Activated CD8-positive, alpha-beta memory T cell treated with anti-CD3 and anti-CD28 coated beads, Interleukin-2, amount 50 U/mL, for 1 hour (primary cell): Measurements from ENCODE around the gene PTPRN2.
"Not testable (repeated sequence)": the region's sequence is repeated elsewhere in the genome, so short reads cannot be mapped to it uniquely, and the experiment has no call there.

ENCODE experiments used
- DNase-seq: peaks from one replicate; pipeline ENCODE4 v3.0.0-alpha.2; 2020; ENCODE audit errors: extremely low read depth

The PTPRN2 gene

DNA sequence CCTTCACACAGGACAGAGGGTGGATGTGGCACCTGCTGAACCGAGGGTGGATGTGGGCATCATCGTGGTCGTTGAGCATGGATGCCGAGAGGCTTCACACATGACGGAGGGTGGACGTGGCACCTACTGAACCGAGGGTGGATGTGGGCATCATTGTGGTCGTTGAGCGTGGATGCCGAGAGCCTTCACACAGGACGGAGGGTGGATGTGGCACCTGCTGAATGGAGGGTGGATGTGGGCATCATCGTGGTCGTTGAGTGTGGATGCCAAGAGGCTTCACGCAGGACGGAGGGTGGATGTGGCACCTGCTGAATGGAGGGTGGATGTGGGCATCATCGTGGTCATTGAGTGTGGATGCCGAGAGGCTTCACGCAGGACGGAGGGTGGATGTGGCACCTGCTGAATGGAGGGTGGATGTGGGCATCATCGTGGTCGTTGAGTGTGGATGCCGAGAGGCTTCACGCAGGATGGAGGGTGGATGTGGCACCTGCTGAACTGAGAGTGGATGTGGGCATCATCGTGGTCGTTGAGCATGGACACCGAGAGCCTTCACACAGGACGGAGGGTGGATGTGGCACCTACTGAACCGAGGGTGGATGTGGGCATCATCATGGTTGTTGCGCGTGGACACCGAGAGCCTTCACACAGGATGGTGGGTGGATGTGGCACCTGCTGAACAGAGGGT lies 994.8 kb downstream of the PTPRN2 start:
- DNase-seq = not testable (repeated sequence)

DNA sequence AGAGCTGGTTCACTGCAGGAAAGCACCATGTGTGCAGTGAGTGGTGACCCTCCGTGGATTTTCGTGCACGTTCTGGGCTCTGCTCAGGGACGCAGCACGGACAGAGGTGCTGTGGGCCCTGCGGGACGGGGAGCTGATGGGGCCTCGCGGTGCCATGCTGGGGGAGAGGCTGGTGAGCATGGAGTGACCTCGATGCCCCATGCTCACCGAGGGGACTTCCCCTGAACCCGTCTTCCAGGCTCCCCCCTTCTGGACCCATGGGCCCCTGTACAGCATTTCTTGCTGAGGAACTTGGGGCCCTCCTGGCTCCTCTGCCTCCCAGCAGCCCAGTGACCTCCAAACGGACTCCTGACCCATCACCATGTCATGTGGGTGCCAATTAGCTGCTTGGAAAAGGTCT lies 997.1 kb downstream of the PTPRN2 start:
- no peak for DNase-seq

DNA sequence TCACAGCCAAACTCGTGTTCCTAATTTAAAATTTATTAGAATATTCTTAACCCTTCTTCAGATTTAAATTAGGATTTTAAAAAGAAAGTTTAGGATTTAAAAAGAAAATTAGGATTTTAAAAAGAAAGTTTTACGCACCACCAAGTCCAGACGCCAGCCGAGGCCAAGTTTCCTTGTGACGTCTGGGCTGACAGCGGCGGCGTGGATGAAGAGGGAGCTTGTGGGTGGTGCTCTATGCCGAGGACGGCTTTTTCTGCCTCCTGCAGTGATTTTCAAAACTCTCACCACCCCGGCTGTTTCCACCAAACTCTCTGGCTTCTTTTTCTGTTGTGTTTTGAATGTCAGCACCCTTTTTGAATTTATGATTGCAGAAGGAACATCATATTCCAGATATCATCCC lies 997.9 kb downstream of the PTPRN2 start:
- no peak for DNase-seq

DNA sequence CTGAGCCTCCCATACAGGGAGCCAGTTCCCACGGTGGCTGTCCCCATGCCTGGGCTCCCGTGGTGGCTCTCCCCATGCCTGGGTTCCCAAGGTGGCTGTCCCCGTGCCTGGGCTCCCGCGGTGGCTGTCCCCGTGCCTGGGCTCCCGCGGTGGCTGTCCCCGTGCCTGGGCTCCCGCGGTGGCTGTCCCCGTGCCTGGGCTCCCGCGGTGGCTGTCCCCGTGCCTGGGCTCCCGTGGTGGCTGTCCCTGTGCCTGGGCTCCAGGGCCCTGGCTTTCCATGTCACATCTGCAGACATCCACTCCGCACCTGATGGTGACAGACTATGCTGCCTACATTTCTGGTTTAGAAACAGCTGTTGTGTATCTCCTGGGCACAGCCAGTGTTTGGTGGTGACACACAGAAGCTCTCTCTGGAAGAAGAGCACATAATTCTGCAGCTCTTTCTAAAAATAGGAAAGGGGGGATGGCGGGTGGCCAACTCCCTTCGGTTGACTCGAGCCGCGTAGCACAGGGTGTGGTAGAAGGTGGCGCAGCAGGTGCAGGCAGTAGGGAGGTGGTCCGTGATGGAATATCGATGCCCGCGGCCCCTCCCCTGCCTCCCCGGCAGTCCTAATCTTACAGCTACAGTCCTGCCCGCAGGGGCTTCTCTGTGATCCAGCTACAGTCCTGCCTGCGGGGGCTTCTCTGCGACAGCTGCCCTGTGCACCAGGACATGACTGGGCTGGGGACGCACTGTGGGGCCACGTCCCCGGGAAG lies 999.6 kb downstream of the PTPRN2 start:
- DNase-seq = no peak

DNA sequence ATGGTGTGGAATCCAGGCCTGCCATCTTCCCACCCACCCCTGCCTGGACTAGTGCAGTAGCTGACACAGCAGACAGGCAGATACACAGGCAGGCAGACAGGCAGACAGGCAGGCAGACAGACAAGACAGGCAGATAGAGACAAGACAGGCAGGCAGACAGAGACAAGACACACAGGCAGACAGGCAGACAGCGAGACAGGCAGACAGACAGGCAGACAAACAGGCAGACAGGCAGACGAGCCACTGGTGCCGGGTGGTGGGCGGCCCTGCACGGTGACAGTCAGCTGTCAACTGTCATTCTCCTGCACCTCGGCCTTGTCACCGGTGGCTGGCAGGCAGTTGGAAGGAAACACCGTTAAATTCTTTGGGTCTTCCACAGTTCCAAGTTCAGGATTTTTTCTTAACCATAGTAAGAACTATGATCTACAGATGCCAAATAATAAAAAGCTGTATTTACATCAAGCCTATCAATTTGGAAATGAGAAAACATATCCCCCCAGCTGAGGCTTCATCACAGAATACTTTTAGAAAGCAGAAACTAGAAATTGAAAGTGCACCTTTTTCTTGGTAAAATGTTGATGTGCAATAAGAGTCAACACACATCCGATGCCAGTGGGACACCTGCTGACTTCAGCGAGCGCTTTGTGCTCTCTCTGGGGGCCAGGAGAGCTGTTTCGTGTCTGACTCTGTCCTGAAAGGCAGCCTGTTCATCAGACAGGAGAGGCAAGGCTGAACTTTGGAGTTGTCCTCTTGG lies 1000.4 kb downstream of the PTPRN2 start:
- no peak for DNase-seq

DNA sequence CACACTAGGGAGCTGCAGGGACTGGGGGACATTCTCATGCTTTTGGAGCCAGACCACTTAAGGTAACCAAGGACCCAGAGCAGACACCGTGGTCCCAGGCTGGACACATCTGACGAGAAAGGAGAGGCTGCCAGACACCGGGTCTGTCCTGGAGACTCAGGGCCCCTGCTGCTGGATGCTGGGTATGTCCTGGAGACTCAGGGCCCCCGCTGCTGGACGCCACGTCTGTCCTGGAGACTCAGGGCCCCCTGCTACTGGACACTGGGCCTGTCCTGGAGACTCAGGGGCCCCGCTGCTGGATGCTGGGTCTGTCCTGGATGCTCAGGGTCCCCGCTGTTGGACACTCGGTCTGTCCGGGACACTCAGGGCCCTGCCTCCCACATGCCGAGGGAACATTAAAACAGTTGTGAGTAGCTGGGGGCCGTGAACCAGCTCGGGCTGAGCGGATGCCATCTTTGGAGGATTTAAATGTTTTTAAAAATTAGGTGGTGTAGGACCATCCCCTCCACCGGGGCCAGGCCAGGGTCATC lies 1001.1 kb downstream of the PTPRN2 start:
- no peak for DNase-seq

DNA sequence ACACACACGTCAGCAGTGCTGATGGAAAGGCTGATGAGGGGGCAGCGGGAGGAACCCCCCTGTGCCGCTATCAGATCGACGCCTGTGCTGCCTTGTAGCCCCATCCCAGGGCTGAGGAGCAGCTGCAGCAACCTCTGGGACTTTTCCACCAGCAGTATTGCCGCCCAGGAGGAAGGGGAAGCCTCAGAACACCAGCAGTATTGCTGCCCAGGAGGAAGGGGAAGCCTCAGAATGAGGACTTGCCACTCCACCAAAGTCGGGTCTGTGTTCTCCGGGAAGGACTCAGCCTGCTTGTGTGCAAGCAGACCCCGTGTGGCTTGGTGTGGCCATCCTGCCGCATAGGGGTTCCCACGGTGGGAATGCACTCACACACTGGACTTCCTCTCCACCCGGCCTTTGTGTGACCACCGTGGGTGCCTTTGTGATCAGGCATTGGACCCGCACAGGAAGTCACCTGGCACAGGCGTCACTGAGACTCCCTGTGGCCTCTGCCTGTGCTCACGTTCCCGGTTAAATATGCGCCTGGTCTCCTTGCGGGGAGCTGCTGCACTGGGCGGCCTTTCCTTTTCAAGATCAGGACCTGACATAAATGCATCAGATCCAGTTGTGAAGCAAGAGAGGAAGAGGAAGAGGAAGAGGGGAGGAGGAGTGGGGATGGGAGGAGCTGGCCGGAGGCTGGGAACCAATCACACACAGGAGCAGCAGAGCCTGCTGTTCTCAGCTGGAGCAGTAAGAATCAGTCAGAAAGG lies 1002.3 kb downstream of the PTPRN2 start:
- no peak for DNase-seq

DNA sequence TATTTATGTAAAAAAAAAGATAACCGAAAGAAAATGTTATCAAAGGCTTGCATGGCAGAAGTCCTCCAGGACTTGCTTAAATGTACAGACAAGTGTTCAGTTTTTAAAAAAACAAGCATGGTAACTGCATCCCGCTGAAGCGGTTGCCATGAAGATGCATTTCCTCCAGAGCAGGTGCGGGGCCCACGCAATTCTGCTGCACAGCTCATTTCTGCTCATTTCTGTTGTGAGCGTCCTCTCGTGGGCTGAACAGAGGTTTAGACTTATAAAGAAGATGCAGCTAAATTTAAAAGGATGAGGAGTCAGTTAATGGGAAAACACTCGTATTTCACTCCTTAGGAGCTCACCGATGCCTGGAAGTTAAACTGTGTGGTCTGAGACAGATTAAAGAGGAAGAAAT lies 1003.2 kb downstream of the PTPRN2 start:
- no peak for DNase-seq

DNA sequence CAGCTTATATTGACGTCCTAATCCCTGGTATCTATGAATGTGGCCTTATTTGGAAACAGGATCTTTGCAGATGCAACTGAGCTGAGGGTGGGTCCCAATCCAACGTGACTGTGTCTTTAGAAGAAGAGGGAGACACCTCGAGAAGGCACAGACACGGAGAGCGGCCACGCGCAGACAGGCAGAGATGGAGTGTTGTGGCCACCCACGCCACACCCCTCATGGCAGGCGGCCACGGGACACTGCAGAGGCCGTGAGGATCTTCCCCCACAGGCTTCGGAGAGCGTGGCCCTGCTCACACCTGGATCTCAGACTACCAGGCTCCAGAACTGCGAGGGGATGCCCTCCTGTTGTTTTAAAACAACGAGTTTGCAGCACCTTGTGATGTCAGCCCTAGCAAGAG lies 1005.9 kb downstream of the PTPRN2 start:
- DNase-seq = no peak

DNA sequence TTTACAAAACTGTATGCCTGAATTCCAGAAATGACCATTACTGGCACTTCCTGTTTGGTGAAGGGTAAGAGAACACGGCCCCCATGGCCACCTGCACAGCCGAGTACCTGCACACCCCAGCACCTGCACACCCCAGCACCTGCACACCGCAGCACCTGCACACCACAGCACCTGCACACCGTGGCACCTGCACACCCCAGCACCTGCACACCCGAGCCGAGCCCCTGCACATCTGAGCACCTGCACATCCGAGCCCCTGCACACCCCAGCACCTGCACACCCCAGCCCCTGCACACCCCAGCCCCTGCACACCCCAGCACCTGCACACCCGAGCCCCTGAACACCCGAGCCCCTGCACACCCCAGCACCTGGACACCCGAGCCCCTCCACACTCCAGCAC lies 1007.3 kb downstream of the PTPRN2 start:
- DNase-seq = no peak

DNA sequence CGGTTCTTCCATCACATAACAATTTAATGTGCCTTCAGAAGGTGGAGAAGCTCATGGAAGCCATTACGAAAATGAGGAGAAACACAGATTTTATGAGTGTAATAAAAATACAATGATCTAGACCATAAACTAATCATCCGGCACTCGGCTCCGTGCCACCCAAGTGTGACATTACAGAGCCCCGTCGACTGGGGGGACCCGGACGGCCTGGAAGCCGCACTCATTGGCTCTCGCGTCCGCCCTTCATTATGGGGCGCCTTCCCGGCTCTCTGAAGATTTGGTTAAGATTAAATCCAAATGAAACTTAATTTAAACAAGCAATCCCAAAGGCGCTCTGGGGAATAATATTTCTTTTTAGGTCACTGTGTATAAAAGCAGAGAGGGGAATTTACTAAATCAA lies 1008.2 kb downstream of the PTPRN2 start:
- DNase-seq = no peak

DNA sequence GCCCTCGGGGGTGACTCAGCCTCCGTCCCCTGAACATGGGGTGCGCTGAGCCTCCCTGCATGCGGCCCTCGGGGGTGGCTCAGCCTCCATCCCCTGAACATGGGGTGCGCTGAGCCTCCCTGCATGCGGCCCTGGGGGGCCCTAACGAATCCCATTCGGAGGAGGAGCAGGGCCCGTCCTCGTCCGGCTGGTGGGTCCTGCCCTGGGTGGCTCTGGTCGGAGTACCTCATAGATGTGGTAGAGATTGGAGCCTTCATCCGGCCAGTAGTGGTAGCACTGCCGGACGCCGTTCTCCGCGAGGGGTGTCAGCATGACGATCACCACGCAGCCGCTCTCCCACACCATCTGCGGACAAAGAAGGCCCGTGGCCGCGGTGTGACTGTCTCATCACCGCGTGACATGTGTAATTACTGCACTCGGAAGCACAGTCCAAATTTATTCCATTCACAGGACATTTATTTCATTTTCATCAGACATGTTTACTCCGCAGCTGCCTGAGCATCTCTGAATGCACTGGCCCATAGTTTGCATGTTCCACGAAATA lies 1009.8 kb downstream of the PTPRN2 start:
- no peak for DNase-seq

DNA sequence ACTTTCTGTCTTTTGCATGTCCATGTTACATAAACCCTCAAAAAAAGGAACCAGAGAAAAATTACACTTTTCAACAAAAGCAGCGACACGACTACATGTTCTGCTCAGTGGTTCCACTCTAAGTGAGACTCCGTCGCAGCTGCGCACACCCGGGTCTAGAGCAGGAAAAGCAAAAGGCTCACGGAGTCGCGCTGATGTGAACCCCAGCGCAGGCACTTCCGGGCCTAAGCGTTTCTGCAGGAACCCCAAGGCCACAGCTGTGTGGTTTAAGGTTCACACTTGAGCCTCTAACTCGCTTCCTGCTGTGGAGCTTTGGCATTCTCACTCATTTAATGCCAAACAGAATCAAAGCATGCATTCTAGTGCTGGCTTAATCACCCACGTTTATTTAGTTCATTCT lies 1010.6 kb downstream of the PTPRN2 start:
- DNase-seq = no peak

DNA sequence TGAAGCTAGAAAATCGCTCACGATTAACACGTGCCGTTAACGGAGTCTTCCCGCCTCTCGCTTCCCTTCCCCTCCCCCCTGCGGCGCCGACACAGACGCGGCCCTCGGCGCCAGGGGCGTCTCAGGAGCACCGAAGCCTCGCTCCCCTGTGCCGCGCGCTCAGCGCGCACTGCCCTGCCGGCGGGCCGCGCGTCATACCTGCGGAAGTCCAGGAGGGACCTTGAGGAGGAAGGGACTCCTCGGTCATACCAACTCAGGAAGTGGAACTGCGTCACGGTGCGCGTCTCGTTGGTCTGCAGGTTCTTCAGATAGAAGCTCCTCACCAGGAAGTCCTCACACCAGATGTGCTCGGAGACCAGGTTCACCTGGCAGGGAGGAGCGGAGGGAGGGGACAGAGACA lies 1011.2 kb downstream of the PTPRN2 start:
- DNase-seq = peak; percentile 30

DNA sequence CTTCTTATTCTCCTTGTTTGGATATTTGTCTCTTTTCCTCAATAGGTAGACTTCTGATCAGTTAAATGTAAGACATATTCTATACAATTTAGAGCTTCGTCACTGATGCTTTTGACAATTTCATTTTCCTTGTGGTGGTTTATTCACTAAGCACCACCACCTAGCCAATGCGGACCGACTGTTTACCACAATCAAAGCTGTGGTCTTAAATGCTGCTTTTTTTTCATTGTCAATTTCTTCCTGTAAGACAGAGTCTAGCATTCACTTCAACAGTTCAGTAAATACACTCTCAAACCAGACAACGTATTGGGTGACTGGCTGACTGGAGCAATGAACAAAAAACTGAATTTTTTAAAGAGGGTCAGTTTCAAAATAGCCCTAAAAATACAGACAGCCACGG lies 1011.8 kb downstream of the PTPRN2 start:
- no peak for DNase-seq

DNA sequence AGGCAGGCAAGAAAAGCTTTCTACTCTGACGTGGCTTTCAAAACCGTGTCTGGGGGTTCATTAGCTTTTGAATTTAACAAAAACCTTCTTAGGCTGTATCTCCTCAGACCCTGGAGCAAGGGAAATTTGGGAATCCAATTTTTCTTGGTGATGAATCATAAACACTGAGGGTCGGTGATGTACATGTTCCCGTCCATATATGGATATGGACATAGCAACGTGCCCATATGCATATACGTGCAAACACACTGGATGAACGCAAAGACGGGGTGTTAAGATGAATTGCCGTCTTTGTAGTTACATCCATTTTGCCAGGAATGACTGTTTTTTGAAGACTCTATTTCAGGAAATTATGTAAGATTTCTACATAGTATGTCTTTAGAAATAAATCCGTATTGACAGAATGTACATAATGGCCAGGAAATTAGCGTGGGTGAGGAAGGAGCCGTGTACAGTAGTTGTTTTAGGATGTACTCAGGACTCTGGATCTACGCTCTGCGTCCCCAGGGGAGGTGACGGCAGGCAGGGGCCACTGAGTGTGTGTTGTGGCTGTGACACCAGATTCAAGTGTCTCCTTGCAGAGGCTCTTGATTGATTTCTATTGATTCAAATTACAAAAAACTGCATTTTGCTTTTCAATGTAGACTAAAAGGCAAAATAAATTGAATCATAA lies 1012.6 kb downstream of the PTPRN2 start:
- no peak for DNase-seq

DNA sequence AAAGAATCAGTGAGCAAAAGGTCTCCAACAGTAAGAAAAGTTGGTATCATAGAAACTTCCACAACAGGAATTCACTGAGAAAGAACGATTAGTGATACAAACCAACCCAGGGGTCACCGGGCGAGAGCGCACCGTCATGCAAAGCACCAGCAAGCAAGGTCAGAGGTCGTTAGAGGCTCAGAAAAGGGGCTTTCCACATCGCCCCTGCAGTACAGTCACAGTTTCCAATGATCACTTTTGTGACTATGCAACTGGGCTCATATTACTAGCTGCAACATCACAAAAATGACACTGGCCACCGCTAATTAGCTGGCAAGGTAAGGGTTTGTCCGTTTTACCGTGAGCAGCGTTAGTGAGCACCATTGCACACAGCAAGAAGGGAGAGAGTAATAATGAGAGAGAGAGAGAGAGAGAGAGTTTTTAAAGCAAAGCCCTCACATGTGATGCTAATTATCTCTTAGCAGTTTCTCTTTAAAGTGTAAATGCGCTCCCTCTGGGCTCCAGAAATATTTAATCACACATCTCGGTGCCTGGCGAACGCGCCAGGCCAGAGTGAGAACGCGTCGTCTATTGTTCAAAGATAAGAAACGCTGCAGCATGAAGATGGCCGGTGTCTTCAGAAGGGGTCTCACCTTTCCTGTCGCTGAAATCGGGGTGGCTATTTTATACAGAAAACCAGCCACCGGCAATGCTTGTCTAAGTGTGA lies 1013.4 kb downstream of the PTPRN2 start:
- no peak for DNase-seq

DNA sequence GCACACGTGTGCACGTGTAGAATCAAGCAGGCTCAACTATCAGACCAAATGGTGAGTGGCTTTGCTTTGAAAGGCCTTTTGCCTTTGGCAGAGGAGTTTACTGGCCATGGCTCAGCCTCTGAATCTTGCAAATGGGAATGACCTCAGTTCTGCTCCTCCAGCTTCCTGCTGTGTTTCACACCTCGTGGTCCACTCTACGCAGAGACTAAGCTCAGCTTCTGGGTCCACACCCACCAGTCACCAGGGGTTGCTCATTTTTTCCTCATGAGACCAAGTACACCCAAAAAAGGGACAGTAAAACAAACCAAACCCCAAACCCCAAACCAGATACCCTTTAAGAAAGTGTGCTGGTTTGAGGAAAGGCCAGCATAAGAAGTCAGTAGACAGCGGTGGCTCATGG lies 1014.4 kb downstream of the PTPRN2 start:
- DNase-seq = no peak

DNA sequence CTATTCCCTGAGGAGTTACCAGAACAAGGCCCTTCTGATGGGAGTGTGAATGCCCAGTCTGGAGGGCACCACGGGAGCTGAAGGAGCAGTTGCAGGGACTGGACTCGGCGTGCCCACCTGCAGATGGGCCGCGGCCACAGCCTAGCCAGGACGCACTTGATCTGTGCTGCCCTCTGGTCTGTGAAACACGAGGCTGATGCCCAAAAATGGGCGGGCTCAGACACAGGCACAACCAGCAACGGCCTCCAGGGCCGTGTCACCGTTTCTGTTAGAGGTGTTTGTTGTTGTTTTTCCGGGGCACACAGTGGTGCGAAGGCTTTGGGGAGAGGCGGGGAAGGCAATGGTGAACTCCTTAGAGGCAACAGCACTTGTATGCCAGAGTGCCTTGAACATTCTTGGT lies 1015.0 kb downstream of the PTPRN2 start:
- no peak for DNase-seq

DNA sequence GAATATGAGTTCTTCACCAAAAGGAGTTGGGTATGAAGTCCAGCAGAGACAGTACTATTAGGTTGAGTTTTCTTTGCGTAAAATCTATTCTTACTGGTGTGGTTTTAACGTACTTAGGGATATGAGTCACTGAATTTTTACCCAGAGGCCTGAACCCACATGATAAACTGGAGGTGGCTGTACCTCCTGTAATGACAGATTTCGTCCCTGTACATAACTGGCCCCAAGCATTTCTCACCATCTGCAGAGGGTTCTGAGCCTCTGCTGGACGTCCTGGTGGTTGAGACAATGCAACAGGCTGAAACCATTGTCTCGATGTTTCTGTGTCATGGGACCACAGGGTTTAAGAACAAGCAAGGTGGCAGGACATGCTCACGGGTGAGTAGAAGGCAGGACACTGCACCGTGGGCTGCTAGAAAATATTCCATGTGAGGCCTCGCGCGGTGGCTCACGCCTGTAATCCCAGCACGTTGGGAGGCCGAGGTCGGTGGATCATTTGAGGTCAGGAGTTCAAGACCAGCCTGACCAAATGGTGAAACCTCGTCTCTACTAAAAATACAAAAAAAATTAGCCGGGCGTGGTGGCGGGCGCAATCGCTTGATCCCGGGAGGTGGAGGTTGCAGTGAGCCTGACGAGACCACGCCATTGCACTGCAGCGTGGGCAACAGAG lies 1017.0 kb downstream of the PTPRN2 start:
- no peak for DNase-seq
